Gastroesophageal sphincter (tissue), 4 donors: Measurements from ENCODE around the gene OR2S2. TPM values are rescaled to one million over a fixed set of nuclear protein-coding genes. Genes with fewer than 3 reads are reported as not detected.

Experiments
- ATAC-seq: fragments of 150-250 bp; one replicate; pipeline ENCODE4 v1.9.1; 2016; ENCODE audit warnings: mild to moderate bottlenecking, moderate library complexity
- H3K27ac ChIP-seq, 4 donors: fragments of 200-600 bp; sonication (generic) in 3 of 4; 1 replicate in 3 of 4; 2 replicates in 1 of 4; pipeline ENCODE4 v1.5.1; 2016 to 2019
- H3K27me3 ChIP-seq: fragments of 200-600 bp; sonication (generic); one replicate; pipeline ENCODE4 v1.5.1; 2019
- H3K36me3 ChIP-seq, 2 donors: fragments of 200-600 bp; sonication (generic); one replicate each; pipeline ENCODE4 v1.5.1; 2019; ENCODE audit warnings: control low read depth in 1 of 2
- H3K4me1 ChIP-seq, 3 donors: fragments of 200-600 bp; sonication (generic); 1 replicate in 2 of 3; 2 replicates in 1 of 3; pipeline ENCODE4 v1.5.1; 2016 to 2019; ENCODE audit warnings: control low read depth in 2 of 3
- H3K4me3 ChIP-seq, 2 donors: fragments of 200-600 bp; sonication (generic); one replicate each; pipeline ENCODE4 v1.5.1; 2019; ENCODE audit warnings: mild to moderate bottlenecking in 1 of 2, moderate library complexity in 1 of 2
- H3K9me3 ChIP-seq, 3 donors: fragments of 200-600 bp; sonication (generic); one replicate each; pipeline ENCODE4 v1.5.1; 2017 to 2019; ENCODE audit warnings: control low read depth in 2 of 3
- EP300 ChIP-seq: sonication (generic); formaldehyde crosslinking; IDR thresholded peaks from one replicate; pipeline ENCODE4 v1.6.1; 2017; ENCODE audit warnings: antibody characterized with exemption, mild to moderate bottlenecking
- POLR2A ChIP-seq, 2 donors: fragments of 450-650 bp; IDR thresholded peaks; one replicate each; pipeline ENCODE4 v1.6.1; 2017; ENCODE audit warnings: antibody characterized with exemption in 2 of 2, mild to moderate bottlenecking in 2 of 2, moderate library complexity in 1 of 2
- POLR2AphosphoS5 ChIP-seq: sonication (generic); formaldehyde crosslinking; IDR thresholded peaks from one replicate; pipeline ENCODE4 v1.6.1; 2017; ENCODE audit warnings: antibody characterized with exemption
- WGBS, 2 donors: methylation state at CpG; one replicate each; pipeline ENCODE4 v1.1.5; 2018; ENCODE audit warnings: low coverage in 1 of 2; 5-methylcytosine and 5-hydroxymethylcytosine counted together
- total RNA-seq, 4 donors: library from RNA; depleted of rRNA; stranded (reverse); fragments of >200 nt; gene quantifications; one replicate each; pipeline ENCODE4 v1.1.0, GENCODE V29; 2016
- TF ChIP-seq, protein P1 (sequence below), 4 experiments: fragments of 200-600 bp in 2 of 4; fragments of 450-650 bp in 2 of 4; sonication (generic) in 1 of 4; IDR thresholded peaks; one replicate each; pipeline ENCODE4 v1.5.1; 2017 to 2019; ENCODE audit warnings: antibody characterized with exemption in 4 of 4, mild to moderate bottlenecking in 2 of 4, moderate library complexity in 2 of 4

Gene OR2S2
- total RNA-seq, 4 donors from 2014 or later, result not detected

DNA sequence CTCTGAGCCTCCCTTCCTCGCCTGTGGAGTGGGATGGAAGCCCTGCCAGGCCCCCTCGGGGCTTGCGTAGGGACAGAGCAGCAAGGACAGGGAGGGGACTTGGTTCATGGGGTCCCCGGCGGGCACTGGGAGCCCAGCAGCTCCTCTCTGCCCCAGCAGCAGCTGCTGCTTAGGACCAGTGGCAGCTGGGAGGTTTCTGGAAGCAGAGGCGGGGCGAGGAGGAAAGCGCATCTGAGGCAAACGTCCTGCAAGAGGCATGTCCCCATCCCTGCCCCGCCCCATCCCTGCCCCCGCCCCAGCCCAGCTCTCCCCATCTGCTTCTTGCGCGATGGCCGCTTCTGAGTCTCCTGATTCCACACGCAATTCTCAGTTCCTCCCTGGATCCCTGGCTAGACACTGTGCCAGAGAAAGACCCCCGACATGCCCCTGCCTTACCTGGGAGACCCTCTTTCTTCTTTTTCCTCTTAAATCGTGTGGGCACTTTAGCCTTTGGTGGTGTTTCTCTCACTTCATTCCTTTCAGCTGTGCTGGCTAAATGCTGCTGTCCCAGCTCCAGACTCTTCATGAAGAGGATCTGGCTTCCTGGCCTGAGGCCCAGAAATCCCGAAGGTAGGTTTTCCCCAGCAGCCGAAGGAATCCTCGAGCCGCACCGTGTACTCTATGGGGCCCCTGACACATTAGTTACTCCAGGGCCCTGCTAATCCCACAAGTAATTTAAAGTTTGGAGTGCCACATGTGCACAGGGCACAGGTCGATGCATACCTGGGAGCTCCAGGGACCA, 4.4 kb upstream of the OR2S2 start:
- Histone ChIP-seq H3K36me3 (no peaks in the 10 kb centered on the region), H3K9me3 (no peaks in the 10 kb centered on the region), H3K27ac (peak overlapping the region in 1 of 4 donors; percentile 42), H3K4me3 (peak overlapping the region in 1 of 2 donors; percentile 3), H3K27me3 (peaks cover 18% of the 10 kb centered on the region), H3K4me1 (peaks cover 0 to 10% (median 0%) of the 10 kb centered on the region in 3 donors)
- ATAC-seq, result peak; percentile 41
- TF ChIP-seq POLR2AphosphoS5 (no peak), EP300 (no peak), POLR2A (IDR thresholded peaks at IDR 0.05) (no peak)
- TF ChIP-seq, protein P1, sequence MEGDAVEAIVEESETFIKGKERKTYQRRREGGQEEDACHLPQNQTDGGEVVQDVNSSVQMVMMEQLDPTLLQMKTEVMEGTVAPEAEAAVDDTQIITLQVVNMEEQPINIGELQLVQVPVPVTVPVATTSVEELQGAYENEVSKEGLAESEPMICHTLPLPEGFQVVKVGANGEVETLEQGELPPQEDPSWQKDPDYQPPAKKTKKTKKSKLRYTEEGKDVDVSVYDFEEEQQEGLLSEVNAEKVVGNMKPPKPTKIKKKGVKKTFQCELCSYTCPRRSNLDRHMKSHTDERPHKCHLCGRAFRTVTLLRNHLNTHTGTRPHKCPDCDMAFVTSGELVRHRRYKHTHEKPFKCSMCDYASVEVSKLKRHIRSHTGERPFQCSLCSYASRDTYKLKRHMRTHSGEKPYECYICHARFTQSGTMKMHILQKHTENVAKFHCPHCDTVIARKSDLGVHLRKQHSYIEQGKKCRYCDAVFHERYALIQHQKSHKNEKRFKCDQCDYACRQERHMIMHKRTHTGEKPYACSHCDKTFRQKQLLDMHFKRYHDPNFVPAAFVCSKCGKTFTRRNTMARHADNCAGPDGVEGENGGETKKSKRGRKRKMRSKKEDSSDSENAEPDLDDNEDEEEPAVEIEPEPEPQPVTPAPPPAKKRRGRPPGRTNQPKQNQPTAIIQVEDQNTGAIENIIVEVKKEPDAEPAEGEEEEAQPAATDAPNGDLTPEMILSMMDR (IDR thresholded peaks at IDR 0.05), result no peak
- 0 to 34% methylated on average over 5 to 9 of the region's 23 CpGs for WGBS, 2 donors

DNA sequence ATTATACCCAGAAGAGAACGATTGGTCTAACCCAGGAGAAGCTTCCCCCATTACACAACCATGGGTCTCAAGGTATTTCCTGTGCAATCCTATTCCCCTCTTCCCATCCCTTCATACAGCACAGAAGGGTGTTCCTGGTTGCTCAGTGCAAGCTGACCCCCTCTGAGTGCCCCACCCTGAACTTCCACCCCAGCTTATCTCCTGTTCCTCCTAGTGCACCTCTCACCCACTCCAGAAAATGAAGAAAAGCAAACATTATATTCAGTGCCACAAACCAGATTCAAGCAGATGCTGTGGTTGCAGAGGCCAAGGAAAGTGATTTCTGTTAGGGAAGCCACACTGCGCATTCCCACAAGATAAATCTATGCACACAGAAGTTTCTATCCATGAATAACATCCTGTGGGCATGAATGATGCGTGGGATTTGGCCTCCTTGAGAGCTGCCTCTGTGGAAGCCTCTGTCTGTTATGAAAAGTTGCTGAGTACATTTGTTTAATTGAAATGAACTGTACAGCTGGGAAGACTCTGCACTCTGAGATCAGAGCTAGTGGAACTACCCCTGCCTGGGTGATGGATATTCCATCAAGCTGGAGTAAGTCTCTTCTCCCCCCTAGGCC, 2.2 kb upstream of the OR2S2 start:
- H3K27me3 ChIP-seq, result peaks cover 25% of the 10 kb centered on the region
- ATAC-seq, result no peak
- TF ChIP-seq POLR2A (IDR thresholded peaks at IDR 0.05), result no peak
- no peak for TF ChIP-seq EP300
- no peak for TF ChIP-seq POLR2AphosphoS5
- TF ChIP-seq, protein P1 (IDR thresholded peaks at IDR 0.05), result no peak
- no peak overlapping the region for H3K27ac ChIP-seq
- 64 to 100% methylated on average over 1 to 2 of the region's 3 CpGs for WGBS, 2 donors
- peaks cover 0 to 10% (median 0%) of the 10 kb centered on the region in 3 donors for H3K4me1 ChIP-seq
- no peaks in the 10 kb centered on the region for H3K9me3 ChIP-seq
- no peaks in the 10 kb centered on the region for H3K36me3 ChIP-seq
- H3K4me3 ChIP-seq, result no peak overlapping the region

- TF ChIP-seq POLR2AphosphoS5, result no peak
- TF ChIP-seq, protein P1 (IDR thresholded peaks at IDR 0.05), result no peak
- no peak for TF ChIP-seq EP300
- TF ChIP-seq POLR2A (IDR thresholded peaks at IDR 0.05), result no peak
- Histone ChIP-seq H3K4me3 (no peak overlapping the region), H3K27ac (no peak overlapping the region), H3K27me3 (peaks cover 27% of the 10 kb centered on the region), H3K9me3 (no peaks in the 10 kb centered on the region), H3K36me3 (no peaks in the 10 kb centered on the region), H3K4me1 (no peaks in the 10 kb centered on the region)
- ATAC-seq, result no peak
- 75 to 76% methylated on average over 4 to 5 of the region's 5 CpGs for WGBS, 2 donors
Observed at GRCh38 chr9:35956651-35957050, 1.3 kb downstream of the OR2S2 start.

GRCh38 chr9:35954942-35955546, 2.9 kb downstream of the OR2S2 start:
- Histone ChIP-seq H3K4me1 (no peaks in the 10 kb centered on the region), H3K9me3 (no peaks in the 10 kb centered on the region), H3K27ac (no peak overlapping the region), H3K36me3 (no peaks in the 10 kb centered on the region), H3K27me3 (peaks cover 20% of the 10 kb centered on the region), H3K4me3 (no peak overlapping the region)
- ATAC-seq, result peak; percentile 82
- TF ChIP-seq, protein P1 (IDR thresholded peaks at IDR 0.05), result peak; percentile 78 to 87 (median 79)
- TF ChIP-seq EP300, result no peak
- 4 to 9% methylated on average over 6 of the region's 6 CpGs for WGBS, 2 donors
